HL-60 (cell line): ENCODE measurements around the gene F7.
"Not testable (repeated sequence)": the region's sequence is repeated elsewhere in the genome, so short reads cannot be mapped to it uniquely, and the experiment has no call there.

Source experiments
- DNase-seq, 2 experiments: peaks; one replicate each; pipeline ENCODE4 v3.0.0-alpha.2; 2010 to 2020; ENCODE audit warnings: low read depth in 1 of 2, low spot score in 1 of 2
- H3K27ac ChIP-seq: fragments of 250-450 bp; sonication (Bioruptor Pico); replicated peaks from 2 replicates; pipeline ENCODE4 v1.5.1; 2020; ENCODE audit warnings: mild to moderate bottlenecking, moderate library complexity
- H3K27me3 ChIP-seq: fragments of 250-450 bp; sonication (Bioruptor Pico); 2 replicates; pipeline ENCODE4 v1.5.1; 2021; ENCODE audit warnings: mild to moderate bottlenecking, moderate library complexity; ENCODE audit not compliant: insufficient read depth, poor library complexity, severe bottlenecking
- H3K4me3 ChIP-seq: replicated peaks from 2 replicates; pipeline ENCODE4 v1.5.1; 2011; ENCODE audit warnings: mild to moderate bottlenecking, control low read depth, low read length; ENCODE audit not compliant: insufficient read depth
- GABPA ChIP-seq: IDR thresholded peaks from 2 replicates; pipeline ENCODE4 v1.6.1; 2012; ENCODE audit warnings: low read depth
- POLR2AphosphoS5 ChIP-seq: IDR thresholded peaks from 2 replicates; pipeline ENCODE4 v1.6.1; 2012; ENCODE audit warnings: low read depth
- SPI1 ChIP-seq: IDR thresholded peaks from 2 replicates; pipeline ENCODE4 v1.6.1; 2012; ENCODE audit warnings: low read depth, mild to moderate bottlenecking, borderline replicate concordance
- TF ChIP-seq, protein P1 (sequence below): IDR thresholded peaks from one replicate; pipeline ENCODE4 v1.5.1; 2011; ENCODE audit warnings: low read length, control low read depth, inconsistent platforms; ENCODE audit not compliant: insufficient read depth
- TF ChIP-seq, protein P2 (sequence below): IDR thresholded peaks from 2 replicates; pipeline ENCODE4 v1.6.1; 2012; ENCODE audit warnings: low read depth; ENCODE audit not compliant: insufficient replicate concordance

F7 gene

DNA sequence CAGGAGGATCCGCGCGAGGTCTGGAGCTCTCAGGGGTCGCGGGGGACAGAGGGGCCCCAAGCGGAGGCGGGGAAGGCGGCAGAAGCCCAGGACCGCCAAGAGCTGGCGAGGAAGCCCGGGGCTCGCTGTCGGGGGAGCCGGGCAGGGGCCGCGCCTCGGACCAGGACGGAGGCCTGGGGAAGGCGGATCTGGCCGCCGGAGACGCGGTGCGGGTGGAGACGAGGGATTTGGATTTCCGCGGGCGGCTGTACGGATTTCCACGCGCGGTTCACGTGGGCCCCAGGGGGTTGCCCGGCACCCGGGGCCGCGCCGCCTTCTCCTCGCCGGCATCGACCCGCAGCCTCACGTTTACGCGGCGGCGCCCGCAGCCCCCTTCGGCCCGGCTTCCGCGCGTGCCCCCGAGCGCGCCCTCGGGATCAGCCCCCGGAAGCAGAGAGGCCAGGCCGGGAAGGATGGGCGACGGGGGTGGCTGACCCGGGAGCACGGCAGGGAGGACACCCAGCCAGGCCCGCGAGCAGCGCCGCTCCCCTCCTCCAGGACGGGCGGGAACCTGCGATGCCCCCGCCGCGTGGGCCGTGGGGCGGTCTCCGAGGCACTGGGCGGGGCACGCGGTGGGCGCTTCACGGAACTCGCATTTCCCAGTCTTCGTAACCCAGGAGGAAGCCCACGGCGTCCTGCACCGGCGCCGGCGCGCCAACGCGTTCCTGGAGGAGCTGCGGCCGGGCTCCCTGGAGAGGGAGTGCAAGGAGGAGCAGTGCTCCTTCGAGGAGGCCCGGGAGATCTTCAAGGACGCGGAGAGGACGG is 4.7 kb downstream of the F7 start:
- no peak overlapping the region for H3K27ac ChIP-seq
- H3K27me3 ChIP-seq: peaks cover 28% of the 10 kb centered on the region
- TF ChIP-seq, protein P1, sequence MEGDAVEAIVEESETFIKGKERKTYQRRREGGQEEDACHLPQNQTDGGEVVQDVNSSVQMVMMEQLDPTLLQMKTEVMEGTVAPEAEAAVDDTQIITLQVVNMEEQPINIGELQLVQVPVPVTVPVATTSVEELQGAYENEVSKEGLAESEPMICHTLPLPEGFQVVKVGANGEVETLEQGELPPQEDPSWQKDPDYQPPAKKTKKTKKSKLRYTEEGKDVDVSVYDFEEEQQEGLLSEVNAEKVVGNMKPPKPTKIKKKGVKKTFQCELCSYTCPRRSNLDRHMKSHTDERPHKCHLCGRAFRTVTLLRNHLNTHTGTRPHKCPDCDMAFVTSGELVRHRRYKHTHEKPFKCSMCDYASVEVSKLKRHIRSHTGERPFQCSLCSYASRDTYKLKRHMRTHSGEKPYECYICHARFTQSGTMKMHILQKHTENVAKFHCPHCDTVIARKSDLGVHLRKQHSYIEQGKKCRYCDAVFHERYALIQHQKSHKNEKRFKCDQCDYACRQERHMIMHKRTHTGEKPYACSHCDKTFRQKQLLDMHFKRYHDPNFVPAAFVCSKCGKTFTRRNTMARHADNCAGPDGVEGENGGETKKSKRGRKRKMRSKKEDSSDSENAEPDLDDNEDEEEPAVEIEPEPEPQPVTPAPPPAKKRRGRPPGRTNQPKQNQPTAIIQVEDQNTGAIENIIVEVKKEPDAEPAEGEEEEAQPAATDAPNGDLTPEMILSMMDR: no peak
- TF ChIP-seq POLR2AphosphoS5 (no peak), GABPA (no peak), SPI1 (no peak)
- TF ChIP-seq, protein P2, sequence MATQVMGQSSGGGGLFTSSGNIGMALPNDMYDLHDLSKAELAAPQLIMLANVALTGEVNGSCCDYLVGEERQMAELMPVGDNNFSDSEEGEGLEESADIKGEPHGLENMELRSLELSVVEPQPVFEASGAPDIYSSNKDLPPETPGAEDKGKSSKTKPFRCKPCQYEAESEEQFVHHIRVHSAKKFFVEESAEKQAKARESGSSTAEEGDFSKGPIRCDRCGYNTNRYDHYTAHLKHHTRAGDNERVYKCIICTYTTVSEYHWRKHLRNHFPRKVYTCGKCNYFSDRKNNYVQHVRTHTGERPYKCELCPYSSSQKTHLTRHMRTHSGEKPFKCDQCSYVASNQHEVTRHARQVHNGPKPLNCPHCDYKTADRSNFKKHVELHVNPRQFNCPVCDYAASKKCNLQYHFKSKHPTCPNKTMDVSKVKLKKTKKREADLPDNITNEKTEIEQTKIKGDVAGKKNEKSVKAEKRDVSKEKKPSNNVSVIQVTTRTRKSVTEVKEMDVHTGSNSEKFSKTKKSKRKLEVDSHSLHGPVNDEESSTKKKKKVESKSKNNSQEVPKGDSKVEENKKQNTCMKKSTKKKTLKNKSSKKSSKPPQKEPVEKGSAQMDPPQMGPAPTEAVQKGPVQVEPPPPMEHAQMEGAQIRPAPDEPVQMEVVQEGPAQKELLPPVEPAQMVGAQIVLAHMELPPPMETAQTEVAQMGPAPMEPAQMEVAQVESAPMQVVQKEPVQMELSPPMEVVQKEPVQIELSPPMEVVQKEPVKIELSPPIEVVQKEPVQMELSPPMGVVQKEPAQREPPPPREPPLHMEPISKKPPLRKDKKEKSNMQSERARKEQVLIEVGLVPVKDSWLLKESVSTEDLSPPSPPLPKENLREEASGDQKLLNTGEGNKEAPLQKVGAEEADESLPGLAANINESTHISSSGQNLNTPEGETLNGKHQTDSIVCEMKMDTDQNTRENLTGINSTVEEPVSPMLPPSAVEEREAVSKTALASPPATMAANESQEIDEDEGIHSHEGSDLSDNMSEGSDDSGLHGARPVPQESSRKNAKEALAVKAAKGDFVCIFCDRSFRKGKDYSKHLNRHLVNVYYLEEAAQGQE: no peak
- no peak for DNase-seq
- no peak overlapping the region for H3K4me3 ChIP-seq

DNA sequence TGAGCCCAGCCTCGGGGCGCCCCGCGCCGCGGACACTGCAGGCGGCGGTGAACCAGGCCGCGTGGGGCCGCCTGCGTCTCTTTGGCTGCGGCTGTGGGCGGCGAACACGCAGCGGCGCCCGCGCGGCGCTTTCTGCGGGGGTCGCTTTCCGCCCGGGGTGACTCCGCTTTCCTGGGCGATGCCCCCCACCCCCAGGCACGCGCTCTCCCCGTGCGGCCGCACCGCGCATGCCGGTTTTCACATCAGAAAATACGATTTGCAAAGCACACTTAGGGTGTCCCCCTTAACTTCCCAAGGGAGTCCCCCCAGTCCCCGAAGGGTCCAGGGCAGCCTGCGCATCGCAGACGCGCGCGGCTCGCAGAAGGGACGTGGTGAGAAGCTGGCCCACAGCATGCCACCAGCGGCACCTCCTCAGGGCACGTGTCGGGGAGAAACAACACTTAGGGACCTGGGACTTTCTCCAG is 5.3 kb downstream of the F7 start:
- TF ChIP-seq, protein P1: no peak
- TF ChIP-seq POLR2AphosphoS5 (no peak), SPI1 (no peak), GABPA (no peak)
- TF ChIP-seq, protein P2: no peak
- DNase-seq: no peak
- Histone ChIP-seq H3K27ac (no peak overlapping the region), H3K4me3 (no peak overlapping the region), H3K27me3 (peaks cover 28% of the 10 kb centered on the region)

DNA sequence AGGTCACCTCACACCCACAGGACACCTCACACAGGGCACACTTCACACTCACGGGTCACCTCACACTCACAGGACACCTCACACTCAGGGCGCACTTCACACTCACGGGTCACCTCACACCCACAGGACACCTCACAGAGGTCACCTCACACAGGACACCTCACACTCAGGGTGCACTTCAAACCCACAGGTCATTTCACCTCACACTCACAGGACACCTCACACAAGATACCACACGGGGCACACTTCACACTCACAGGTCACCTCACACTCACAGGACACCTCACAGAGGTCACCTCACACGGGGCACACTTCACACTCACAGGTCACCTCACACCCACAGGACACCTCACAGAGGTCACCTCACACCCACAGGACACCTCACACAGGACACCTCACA is 6.2 kb downstream of the F7 start:
- not testable (repeated sequence) for H3K27ac ChIP-seq, H3K4me3 ChIP-seq, DNase-seq
- H3K27me3 ChIP-seq: peaks cover 30% of the 10 kb centered on the region

DNA sequence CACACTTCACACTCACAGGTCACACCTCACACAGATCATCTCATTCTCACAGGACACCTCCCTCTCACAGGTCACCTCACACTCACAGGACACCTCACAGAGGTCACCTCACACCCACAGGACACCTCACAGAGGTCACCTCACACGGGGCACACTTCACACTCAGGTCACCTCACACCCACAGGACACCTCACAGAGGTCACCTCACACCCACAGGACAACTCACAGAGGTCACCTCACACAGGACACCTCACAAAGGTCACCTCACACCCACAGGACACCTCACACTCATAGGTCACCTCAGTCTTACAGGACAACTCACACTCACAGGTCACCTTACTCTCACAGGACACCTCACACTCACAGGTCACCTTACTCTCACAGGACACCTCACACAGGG is 6.9 kb downstream of the F7 start:
- DNase-seq, H3K27ac ChIP-seq, H3K4me3 ChIP-seq: not testable (repeated sequence)
- peaks cover 30% of the 10 kb centered on the region for H3K27me3 ChIP-seq
